ENCODE measurements around the gene MRAP. TPM values are rescaled to one million over a fixed set of nuclear protein-coding genes. Genes with fewer than 3 reads are reported as not detected.
"Not testable (repeated sequence)": the region's sequence is repeated elsewhere in the genome, so short reads cannot be mapped to it uniquely, and the experiment has no call there.

The MRAP gene
- total RNA-seq, 1 donor from 2014 or later: not detected

- ATAC-seq (ENCODE audit: low read depth): no peak
- intact Hi-C loops (cut with micrococcal nuclease): no loop called here
- no peak overlapping the region for H3K27ac Mint-ChIP-seq
- CTCF ChIA-PET: no interaction called here
- TF ChIP-seq, protein P1, sequence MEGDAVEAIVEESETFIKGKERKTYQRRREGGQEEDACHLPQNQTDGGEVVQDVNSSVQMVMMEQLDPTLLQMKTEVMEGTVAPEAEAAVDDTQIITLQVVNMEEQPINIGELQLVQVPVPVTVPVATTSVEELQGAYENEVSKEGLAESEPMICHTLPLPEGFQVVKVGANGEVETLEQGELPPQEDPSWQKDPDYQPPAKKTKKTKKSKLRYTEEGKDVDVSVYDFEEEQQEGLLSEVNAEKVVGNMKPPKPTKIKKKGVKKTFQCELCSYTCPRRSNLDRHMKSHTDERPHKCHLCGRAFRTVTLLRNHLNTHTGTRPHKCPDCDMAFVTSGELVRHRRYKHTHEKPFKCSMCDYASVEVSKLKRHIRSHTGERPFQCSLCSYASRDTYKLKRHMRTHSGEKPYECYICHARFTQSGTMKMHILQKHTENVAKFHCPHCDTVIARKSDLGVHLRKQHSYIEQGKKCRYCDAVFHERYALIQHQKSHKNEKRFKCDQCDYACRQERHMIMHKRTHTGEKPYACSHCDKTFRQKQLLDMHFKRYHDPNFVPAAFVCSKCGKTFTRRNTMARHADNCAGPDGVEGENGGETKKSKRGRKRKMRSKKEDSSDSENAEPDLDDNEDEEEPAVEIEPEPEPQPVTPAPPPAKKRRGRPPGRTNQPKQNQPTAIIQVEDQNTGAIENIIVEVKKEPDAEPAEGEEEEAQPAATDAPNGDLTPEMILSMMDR (IDR thresholded peaks at IDR 0.05): no peak
- no peaks in the 10 kb centered on the region for H3K27me3 Mint-ChIP-seq
- DNase-seq: no peak
- H3K9me3 Mint-ChIP-seq: no peaks in the 10 kb centered on the region
- no peak overlapping the region for H3K4me3 Mint-ChIP-seq
- POLR2A ChIA-PET: no interaction called here
- peaks cover 42% of the 10 kb centered on the region for H3K36me3 Mint-ChIP-seq (ENCODE audit: low read depth)
- H3K4me1 Mint-ChIP-seq: no peaks in the 10 kb centered on the region
These were observed 6.3 kb downstream of the MRAP start for GRCh38 chr21:32304998-32305397.

GRCh38 chr21:32306021-32306780, 7.5 kb downstream of the MRAP start:
- ChIA-PET CTCF (no interaction called here), POLR2A (no interaction called here)
- Mint-ChIP-seq H3K27ac (no peak overlapping the region), H3K4me3 (no peak overlapping the region), H3K27me3 (no peaks in the 10 kb centered on the region), H3K36me3 (ENCODE audit: low read depth) (peaks cover 39% of the 10 kb centered on the region), H3K9me3 (no peaks in the 10 kb centered on the region), H3K4me1 (peaks cover 3% of the 10 kb centered on the region)
- no peak for ATAC-seq (ENCODE audit: low read depth)
- no peak for DNase-seq
- intact Hi-C loops (cut with micrococcal nuclease): no loop called here
- TF ChIP-seq, protein P1 (IDR thresholded peaks at IDR 0.05): no peak

- no peak for DNase-seq
- Mint-ChIP-seq H3K27ac (no peak overlapping the region), H3K9me3 (no peaks in the 10 kb centered on the region), H3K4me3 (no peak overlapping the region), H3K27me3 (no peaks in the 10 kb centered on the region), H3K36me3 (ENCODE audit: low read depth) (peaks cover 41% of the 10 kb centered on the region), H3K4me1 (peaks cover 3% of the 10 kb centered on the region)
- TF ChIP-seq, protein P1 (IDR thresholded peaks at IDR 0.05): no peak
- POLR2A ChIA-PET: no interaction called here
- intact Hi-C loops (cut with micrococcal nuclease): no loop called here
- CTCF ChIA-PET: no interaction called here
- ATAC-seq (ENCODE audit: low read depth): no peak
These were observed 9.1 kb downstream of the MRAP start for GRCh38 chr21:32307706-32308105.

DNA sequence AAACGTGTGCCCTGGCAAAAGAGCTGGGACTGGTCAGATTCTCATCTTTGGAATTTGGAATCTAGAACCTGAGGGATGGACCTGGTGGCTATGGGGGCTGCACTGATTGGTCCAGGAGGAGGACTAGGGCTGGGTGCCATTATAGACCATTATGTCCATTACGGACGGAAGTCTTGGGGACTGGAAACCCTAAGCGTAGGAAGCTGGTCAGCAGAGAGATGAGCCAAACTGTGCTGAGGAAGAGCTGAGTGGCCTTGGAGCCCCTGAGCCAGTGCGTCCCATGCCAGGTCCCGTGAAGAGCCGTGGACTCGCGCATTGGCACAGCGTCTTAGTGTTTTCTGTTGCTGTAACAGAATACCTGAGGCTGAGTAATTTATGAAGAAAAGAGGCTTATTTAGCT, 10.0 kb downstream of the MRAP start:
- no peaks in the 10 kb centered on the region for H3K27me3 Mint-ChIP-seq
- intact Hi-C loops (cut with micrococcal nuclease): no loop called here
- peaks cover 3% of the 10 kb centered on the region for H3K4me1 Mint-ChIP-seq
- no peak for ATAC-seq (ENCODE audit: low read depth)
- H3K9me3 Mint-ChIP-seq: no peaks in the 10 kb centered on the region
- no peak overlapping the region for H3K4me3 Mint-ChIP-seq
- no peak for DNase-seq
- ChIA-PET CTCF (no interaction called here), POLR2A (no interaction called here)
- peaks cover 51% of the 10 kb centered on the region for H3K36me3 Mint-ChIP-seq (ENCODE audit: low read depth)
- H3K27ac Mint-ChIP-seq: no peak overlapping the region
- TF ChIP-seq, protein P1 (IDR thresholded peaks at IDR 0.05): no peak

GRCh38 chr21:32309906-32310460, 11.3 kb downstream of the MRAP start:
- no peak for DNase-seq
- intact Hi-C loops (cut with micrococcal nuclease): no loop called here
- no peak overlapping the region for H3K4me3 Mint-ChIP-seq
- peaks cover 58% of the 10 kb centered on the region for H3K36me3 Mint-ChIP-seq (ENCODE audit: low read depth)
- POLR2A ChIA-PET: no interaction called here
- H3K27ac Mint-ChIP-seq: no peak overlapping the region
- peaks cover 3% of the 10 kb centered on the region for H3K4me1 Mint-ChIP-seq
- TF ChIP-seq, protein P1 (IDR thresholded peaks at IDR 0.05): no peak
- no peak for ATAC-seq (ENCODE audit: low read depth)
- no peaks in the 10 kb centered on the region for H3K9me3 Mint-ChIP-seq
- CTCF ChIA-PET: no interaction called here
- no peaks in the 10 kb centered on the region for H3K27me3 Mint-ChIP-seq

DNA sequence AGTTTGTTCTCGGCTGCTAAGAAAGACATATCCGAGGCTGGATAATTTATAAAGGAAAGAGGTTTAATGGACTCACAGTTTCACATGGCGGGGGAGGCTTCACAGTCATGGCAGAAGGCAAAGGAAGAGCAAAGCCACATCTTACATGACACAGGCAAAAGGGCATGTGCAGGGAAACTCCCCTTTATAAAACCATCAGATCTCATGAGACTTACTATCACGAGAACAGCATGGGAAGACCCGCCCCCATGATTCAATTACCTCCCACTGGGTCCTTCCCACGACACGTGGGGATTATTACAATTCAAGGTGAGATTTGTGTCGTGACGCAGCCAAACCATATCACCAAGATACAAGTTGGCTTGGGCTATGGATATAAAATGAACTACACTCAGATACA, 12.3 kb downstream of the MRAP start:
- H3K4me3 Mint-ChIP-seq; POLR2A ChIA-PET; H3K27me3 Mint-ChIP-seq; DNase-seq; H3K4me1 Mint-ChIP-seq; intact Hi-C loops (cut with micrococcal nuclease); CTCF ChIA-PET; H3K27ac Mint-ChIP-seq; H3K9me3 Mint-ChIP-seq; ATAC-seq (ENCODE audit: low read depth): not testable (repeated sequence)
- H3K36me3 Mint-ChIP-seq (ENCODE audit: low read depth): peaks cover 65% of the 10 kb centered on the region

Data from activated B cell treated with CpG ODN at 0.5 μM for 24 hours (primary cell).